Stimulated activated CD4-positive, alpha-beta T cell treated with anti-CD3 and anti-CD28 coated beads, TNF-alpha, amount 100 ng/mL, for 1 hour (primary cell): Measurements from ENCODE around the gene FTO.

Experiments used
- DNase-seq, 3 donors: peaks; one replicate each; pipeline ENCODE4 v3.0.0-alpha.2; 2020; ENCODE audit warnings: low read depth in 3 of 3, low spot score in 1 of 3

Gene FTO

GRCh38 chr16:54194334-54194743, 490.4 kb downstream of the FTO start:
- DNase-seq = no peak

GRCh38 chr16:54197758-54198157, 493.8 kb downstream of the FTO start:
- no peak for DNase-seq

- DNase-seq = no peak
Observed at GRCh38 chr16:54199487-54200160, 495.7 kb downstream of the FTO start.

GRCh38 chr16:54200161-54200534, 496.2 kb downstream of the FTO start:
- DNase-seq = no peak

GRCh38 chr16:54200720-54201119, 496.8 kb downstream of the FTO start:
- no peak for DNase-seq

GRCh38 chr16:54201200-54201599, 497.2 kb downstream of the FTO start:
- no peak for DNase-seq
